ENCODE data around the gene PLA2G3. TPM values are rescaled to one million over a fixed set of nuclear protein-coding genes. Genes with fewer than 3 reads are reported as not detected.

PLA2G3 gene
- total and polyA plus RNA-seq, 2 of the 13 experiments (the other 11 are each of a cell fraction or from before 2014, with no cell fraction given), result 0.12 to 0.42 TPM

DNA sequence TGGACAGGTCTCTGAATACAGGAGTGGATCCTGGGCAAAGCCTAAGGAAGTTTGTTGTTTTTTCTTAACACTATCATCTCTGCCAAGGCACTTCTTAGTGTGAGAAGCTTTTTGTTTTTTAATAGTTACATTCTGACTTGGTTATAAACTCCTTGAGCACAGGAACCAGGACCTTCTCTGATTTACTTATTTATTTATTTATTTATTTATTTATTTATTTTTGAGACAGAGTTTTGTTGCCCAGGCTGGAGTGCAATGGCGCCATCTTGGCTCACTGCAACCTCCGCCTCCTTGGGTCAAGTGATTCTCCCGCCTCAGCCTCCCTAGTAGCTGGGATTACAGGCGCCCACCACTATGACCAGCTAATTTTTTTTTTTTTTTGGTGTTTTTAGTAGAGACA lies 30.7 kb upstream of the PLA2G3 start (continued):
- TF ChIP-seq, protein P1, sequence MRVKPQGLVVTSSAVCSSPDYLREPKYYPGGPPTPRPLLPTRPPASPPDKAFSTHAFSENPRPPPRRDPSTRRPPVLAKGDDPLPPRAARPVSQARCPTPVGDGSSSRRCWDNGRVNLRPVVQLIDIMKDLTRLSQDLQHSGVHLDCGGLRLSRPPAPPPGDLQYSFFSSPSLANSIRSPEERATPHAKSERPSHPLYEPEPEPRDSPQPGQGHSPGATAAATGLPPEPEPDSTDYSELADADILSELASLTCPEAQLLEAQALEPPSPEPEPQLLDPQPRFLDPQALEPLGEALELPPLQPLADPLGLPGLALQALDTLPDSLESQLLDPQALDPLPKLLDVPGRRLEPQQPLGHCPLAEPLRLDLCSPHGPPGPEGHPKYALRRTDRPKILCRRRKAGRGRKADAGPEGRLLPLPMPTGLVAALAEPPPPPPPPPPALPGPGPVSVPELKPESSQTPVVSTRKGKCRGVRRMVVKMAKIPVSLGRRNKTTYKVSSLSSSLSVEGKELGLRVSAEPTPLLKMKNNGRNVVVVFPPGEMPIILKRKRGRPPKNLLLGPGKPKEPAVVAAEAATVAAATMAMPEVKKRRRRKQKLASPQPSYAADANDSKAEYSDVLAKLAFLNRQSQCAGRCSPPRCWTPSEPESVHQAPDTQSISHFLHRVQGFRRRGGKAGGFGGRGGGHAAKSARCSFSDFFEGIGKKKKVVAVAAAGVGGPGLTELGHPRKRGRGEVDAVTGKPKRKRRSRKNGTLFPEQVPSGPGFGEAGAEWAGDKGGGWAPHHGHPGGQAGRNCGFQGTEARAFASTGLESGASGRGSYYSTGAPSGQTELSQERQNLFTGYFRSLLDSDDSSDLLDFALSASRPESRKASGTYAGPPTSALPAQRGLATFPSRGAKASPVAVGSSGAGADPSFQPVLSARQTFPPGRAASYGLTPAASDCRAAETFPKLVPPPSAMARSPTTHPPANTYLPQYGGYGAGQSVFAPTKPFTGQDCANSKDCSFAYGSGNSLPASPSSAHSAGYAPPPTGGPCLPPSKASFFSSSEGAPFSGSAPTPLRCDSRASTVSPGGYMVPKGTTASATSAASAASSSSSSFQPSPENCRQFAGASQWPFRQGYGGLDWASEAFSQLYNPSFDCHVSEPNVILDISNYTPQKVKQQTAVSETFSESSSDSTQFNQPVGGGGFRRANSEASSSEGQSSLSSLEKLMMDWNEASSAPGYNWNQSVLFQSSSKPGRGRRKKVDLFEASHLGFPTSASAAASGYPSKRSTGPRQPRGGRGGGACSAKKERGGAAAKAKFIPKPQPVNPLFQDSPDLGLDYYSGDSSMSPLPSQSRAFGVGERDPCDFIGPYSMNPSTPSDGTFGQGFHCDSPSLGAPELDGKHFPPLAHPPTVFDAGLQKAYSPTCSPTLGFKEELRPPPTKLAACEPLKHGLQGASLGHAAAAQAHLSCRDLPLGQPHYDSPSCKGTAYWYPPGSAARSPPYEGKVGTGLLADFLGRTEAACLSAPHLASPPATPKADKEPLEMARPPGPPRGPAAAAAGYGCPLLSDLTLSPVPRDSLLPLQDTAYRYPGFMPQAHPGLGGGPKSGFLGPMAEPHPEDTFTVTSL (CRISPR knock-in tag; IDR thresholded peaks at IDR 0.05; ENCODE audit: borderline replicate concordance), result no peak

DNA sequence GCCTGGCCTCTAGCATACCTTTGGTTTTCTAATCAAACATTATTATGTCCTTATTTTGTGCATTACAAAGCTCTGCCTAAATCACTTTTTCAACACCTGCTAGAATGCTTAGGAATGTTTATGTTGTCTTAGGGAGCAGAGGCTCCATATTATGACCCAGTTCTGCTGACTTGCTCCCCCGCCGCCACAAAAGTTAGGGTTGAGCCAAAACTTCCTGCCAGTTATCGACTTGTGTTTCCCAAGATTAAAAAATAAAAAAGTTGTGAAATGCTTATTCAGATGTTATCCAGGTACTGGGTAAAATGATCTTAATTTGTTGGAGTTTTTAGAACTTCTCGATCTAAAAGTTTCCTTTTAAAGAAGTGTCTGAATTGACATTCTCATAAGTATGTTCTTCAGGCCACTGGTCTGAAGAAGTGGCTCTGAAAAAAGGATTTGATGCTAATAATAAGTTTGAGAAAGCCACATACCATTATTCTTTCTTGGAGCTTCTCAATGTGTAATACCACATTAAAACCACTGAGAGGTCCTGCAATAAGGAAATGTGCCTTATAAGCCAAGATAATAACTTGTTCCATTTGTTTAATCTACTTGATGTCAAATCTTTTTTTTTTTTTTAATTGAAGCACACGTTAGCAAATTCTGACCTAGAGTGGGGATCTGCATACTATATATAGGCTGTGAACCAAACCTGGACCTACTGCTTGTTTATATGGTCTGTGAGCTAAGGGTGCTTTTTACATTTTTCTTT lies 21.9 kb upstream of the PLA2G3 start:
- POLR2A ChIA-PET, result interaction anchor here (1.3 kb wide), 1 partner anchor 55 kb away, joined by 3 read pairs; the partner anchor contains the start of gene SELENOM
- peaks cover 5% of the 10 kb centered on the region; the same call in 1 of the 2 replicates for H4K20me1 ChIP-seq (ENCODE audit: insufficient read depth, low read length)
- H3K9ac ChIP-seq (ENCODE audit: insufficient read depth, low read depth, low read length), result no peak overlapping the region; the same call in 1 of the 2 replicates
- H3K79me2 ChIP-seq (ENCODE audit: insufficient read depth, low read length), result peaks cover 34% of the 10 kb centered on the region
- H3K9me3 ChIP-seq (ENCODE audit: low read length), result no peaks in the 10 kb centered on the region
- no TSS peak for BruUV-seq (replicated peaks)
- peak overlapping the region; percentile 73; the same call in 1 of the 2 replicates for H3K4me2 ChIP-seq (ENCODE audit: low read depth, low read length)
- FAIRE-seq (no peak), DNase-seq (ENCODE audit: low spot score) (no peak), ATAC-seq (no peak)
- in situ Hi-C loops (cut with HindIII; ENCODE audit: extremely low pct_ligation_motif_present, low pct_unique_long_range_greater_than_20kb), result no loop called here
- 91% methylated on average over 5 of the region's 5 CpGs for WGBS (ENCODE audit: low lambda C conversion rate)
- H3K4me3 ChIP-seq (replicated peaks in 1 of 3; ENCODE audit: insufficient read depth in 1 of 3, low read depth in 2 of 3, low read length in 3 of 3), result no peak overlapping the region; a peak in 2 of 6 replicates
- CTCF ChIA-PET (ENCODE audit: low intra/inter-chr PET ratio, low total read pairs), result no interaction called here
- H3K4me1 ChIP-seq (ENCODE audit: insufficient read depth, low read length), result peaks cover 29% of the 10 kb centered on the region
- no peak overlapping the region for H2AFZ ChIP-seq (ENCODE audit: low read length)
- H3K27ac ChIP-seq (ENCODE audit: extremely low read length, insufficient read depth, low read length), result no peak overlapping the region
- intact Hi-C loops (cut with micrococcal nuclease; ENCODE audit: unreplicated experiment), result loop anchor here (5.0 kb wide), 1 partner anchor 70 kb away; no protein-coding TSS in a partner anchor
- no peaks in the 10 kb centered on the region; a peak in 1 of 5 replicates for H3K27me3 ChIP-seq (ENCODE audit: control insufficient read depth in 1 of 2, insufficient read depth in 2 of 2, low read length in 2 of 2)
- H3K36me3 ChIP-seq (replicated peaks in 1 of 2; ENCODE audit: control insufficient read depth in 1 of 2, insufficient read depth in 2 of 2, low read length in 2 of 2), result peaks cover 3 to 13% of the 10 kb centered on the region in 2 experiments; a peak in 4 of 5 replicates
- TF ChIP-seq ZSCAN30 (CRISPR knock-in tag; IDR thresholded peaks at IDR 0.05) (no peak), HNF4G (IDR thresholded peaks at IDR 0.05; ENCODE audit: borderline replicate concordance, low read depth, low read length) (no peak), HNF4G (CRISPR knock-in tag; IDR thresholded peaks at IDR 0.05; ENCODE audit: borderline replicate concordance, low read depth) (no peak)
- TF ChIP-seq, protein P1 (CRISPR knock-in tag; IDR thresholded peaks at IDR 0.05; ENCODE audit: borderline replicate concordance), result no peak
- TF ChIP-seq, protein P2, sequence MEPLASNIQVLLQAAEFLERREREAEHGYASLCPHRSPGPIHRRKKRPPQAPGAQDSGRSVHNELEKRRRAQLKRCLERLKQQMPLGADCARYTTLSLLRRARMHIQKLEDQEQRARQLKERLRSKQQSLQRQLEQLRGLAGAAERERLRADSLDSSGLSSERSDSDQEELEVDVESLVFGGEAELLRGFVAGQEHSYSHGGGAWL (CRISPR knock-in tag; IDR thresholded peaks at IDR 0.05), result no peak
- TF ChIP-seq, protein P3, sequence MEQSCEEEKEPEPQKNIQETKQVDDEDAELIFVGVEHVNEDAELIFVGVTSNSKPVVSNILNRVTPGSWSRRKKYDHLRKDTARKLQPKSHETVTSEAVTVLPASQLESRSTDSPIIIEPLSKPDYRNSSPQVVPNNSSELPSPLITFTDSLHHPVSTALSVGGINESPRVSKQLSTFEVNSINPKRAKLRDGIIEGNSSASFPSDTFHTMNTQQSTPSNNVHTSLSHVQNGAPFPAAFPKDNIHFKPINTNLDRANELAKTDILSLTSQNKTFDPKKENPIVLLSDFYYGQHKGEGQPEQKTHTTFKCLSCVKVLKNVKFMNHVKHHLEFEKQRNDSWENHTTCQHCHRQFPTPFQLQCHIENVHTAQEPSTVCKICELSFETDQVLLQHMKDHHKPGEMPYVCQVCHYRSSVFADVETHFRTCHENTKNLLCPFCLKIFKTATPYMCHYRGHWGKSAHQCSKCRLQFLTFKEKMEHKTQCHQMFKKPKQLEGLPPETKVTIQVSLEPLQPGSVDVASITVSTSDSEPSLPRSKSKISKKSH (CRISPR knock-in tag; IDR thresholded peaks at IDR 0.05; ENCODE audit: borderline replicate concordance), result no peak
